GM18517 (cell line): ENCODE results near the gene RAI1.
"Not testable (repeated sequence)": the region's sequence is repeated elsewhere in the genome, so short reads cannot be mapped to it uniquely, and the experiment has no call there.

Source experiments
- ATAC-seq: cut with Tn5 transposase; IDR thresholded peaks from one replicate; pipeline ENCODE4 v1.9.1; 2021; ENCODE audit warnings: mild to moderate bottlenecking, moderate library complexity; ENCODE audit not compliant: unreplicated experiment

Gene RAI1

GRCh38 chr17:17795946-17796786 is 114.9 kb downstream of the RAI1 start:
- ATAC-seq = no peak

DNA sequence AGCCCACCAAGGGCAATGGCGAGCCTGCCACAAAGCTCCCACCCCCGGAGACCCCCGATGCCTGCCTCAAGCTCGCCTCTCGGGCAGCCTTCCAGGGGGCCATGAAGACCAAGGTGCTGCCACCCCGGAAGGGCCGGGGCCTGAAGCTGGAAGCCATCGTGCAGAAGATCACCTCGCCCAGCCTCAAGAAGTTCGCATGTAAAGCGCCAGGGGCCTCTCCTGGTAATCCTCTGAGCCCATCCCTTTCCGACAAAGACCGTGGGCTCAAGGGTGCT is 115.5 kb downstream of the RAI1 start:
- no peak for ATAC-seq

GRCh38 chr17:17797119-17797809 is 116.0 kb downstream of the RAI1 start:
- ATAC-seq = no peak

DNA sequence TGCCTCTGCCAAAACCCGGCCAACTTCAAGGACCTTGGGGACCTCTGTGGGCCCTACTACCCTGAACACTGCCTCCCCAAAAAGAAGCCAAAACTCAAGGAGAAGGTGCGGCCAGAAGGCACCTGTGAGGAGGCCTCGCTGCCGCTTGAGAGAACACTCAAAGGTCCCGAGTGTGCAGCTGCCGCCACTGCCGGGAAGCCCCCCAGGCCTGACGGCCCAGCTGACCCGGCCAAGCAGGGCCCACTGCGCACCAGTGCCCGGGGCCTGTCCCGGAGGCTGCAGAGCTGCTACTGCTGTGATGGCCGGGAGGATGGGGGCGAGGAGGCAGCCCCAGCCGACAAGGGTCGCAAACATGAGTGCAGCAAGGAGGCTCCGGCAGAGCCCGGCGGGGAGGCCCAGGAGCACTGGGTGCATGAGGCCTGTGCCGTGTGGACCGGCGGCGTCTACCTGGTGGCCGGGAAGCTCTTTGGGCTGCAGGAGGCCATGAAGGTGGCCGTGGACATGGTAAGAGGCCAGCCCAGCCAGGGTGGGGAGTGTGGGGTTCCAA is 116.8 kb downstream of the RAI1 start:
- ATAC-seq = no peak

- no peak for ATAC-seq
These were observed 117.5 kb downstream of the RAI1 start for GRCh38 chr17:17798573-17799255.

- no peak for ATAC-seq
These were observed 119.3 kb downstream of the RAI1 start for GRCh38 chr17:17800504-17801021.

- no peak for ATAC-seq
These were observed 120.7 kb downstream of the RAI1 start for GRCh38 chr17:17801800-17802481.

GRCh38 chr17:17804007-17804406 is 122.7 kb downstream of the RAI1 start:
- ATAC-seq = no peak

GRCh38 chr17:17805575-17805974 is 124.3 kb downstream of the RAI1 start:
- no peak for ATAC-seq

DNA sequence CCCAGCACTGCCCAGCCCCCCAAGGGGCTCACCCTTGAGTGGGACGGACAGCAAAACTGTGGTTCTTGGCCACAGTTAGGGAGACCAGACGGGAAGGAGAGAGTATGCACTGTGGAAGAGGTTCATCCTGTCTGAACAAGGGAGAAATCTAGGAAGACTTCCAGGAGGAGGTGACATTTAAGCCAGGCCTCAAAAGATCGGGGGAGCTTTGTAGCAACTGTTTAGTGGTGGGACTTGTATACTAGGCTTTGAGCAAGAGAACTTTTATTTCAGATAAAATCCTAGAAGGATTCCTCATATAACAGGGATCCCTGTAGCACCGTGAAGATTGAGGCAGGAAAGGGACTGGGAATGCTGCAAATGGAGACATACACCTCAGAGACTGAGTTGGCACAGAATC is 124.8 kb downstream of the RAI1 start:
- no peak for ATAC-seq

DNA sequence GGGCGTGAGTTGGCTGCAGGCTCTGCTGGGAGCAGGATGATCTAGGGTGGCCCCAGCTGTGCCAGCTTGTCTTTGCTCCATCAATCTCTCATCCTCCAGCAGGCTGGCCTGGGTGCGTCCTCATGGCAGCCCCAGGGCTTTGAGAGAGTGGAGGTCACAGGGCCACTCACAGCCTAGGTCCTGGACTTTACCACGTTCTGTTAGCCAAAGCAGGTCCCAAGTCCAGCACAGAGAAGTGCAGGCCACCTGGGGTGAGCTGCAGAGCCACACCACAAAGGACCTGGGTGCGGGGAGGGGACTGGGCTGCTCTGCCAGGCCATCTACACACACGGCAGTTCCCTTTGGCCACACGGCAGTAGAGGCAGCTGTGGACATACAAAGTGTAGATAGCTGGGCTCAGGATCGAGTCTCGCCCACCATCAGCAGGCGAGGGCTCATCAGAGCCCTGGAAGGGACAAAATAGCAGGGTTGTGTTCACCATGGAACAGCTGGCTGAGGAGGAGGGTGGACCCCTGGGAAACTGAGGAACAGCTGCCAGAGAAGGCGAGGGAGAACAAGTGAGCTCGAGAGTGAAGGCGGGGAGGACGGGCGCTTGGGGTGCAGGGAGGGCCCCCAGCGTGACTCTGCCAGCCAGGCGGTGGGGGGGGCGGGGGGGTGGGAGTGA is 125.5 kb downstream of the RAI1 start:
- ATAC-seq = no peak

DNA sequence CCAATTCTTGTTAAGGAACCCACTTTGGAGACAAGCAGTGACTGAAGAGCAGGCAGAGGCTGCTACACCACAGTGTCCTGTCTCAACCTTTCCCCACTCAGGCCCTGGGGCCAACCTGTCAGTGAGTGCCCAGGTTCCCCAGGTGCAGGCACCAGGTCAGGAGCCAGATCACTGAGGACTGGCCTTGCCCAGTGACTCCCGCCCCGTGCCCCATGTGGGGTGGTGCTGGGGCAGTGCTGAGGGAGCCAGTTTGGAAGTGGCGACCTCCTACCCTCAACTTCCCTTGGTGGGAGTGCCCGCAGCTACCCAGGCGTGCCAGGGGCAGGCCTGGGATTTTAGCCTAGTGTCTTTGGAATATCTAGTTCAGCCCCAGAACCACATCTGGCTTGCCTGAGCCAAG is 126.2 kb downstream of the RAI1 start:
- no peak for ATAC-seq

- not testable (repeated sequence) for ATAC-seq
These were observed 126.9 kb downstream of the RAI1 start for GRCh38 chr17:17808200-17808599.

DNA sequence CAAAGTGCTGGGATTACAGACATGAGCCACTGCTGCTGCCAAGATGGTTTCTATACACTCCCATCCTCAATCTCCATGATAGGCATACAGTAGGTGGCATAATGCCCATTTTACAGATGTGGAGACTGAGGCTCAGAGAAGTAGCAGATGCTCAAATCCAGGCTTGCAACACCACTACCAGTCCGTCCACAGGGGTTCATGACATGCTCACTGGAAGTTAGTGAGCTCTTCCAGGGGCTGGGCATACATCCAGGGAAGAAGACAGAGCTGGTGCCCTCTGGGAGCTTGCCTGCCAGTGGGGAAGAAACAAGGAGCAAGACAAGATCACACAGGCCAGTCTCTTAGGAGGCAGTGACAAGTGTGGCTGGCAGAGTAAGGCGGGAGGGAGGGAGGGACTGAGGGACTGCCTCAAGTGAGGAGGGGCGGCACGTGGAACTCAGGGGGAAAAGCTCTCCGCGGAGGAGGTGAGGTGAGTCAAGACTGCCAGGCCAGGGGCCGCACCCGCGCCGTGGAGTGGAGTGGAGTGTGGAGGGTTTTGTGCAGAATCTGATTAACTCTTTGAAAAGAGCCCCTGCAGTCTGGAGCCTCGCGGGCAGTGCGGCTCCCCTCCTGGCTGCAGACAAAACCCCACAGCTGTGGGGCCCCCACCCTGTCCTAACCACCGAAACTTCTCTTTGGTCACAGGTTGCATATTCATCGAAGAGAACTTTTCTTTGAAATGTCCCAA is 127.6 kb downstream of the RAI1 start:
- ATAC-seq = no peak

DNA sequence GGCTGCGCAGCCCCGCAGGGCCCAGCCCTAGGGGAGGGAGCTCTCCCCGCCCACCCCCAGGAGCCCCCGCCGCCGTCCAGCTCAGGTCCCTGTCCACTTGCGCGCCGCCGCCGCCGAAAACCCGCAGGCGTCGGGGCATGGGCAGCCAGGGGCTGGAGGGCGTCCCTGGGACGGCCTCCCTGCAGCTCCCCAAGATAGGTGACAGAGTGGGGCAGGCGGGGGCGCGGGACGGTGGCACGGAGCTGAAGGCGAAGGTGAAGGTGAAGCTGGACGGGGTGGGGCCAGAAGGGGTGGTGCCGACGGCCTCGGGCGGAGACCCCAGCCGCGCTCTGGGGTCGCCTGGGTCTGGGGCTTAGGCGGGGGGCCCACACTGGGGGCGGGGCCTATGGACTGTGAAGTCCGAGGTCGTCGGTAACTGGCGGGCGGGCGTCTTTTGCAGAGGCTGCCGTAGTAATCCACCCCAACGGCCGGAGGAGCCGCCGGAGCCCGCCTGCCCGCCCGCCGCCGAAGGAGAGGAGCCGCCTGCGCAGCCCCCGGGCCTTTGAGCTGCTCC is 128.3 kb downstream of the RAI1 start:
- no peak for ATAC-seq

- ATAC-seq = no peak
These were observed 129.0 kb downstream of the RAI1 start for GRCh38 chr17:17810084-17810894.

- ATAC-seq = no peak
These were observed 129.6 kb downstream of the RAI1 start for GRCh38 chr17:17810895-17811248.

GRCh38 chr17:17811381-17812210 is 130.3 kb downstream of the RAI1 start:
- ATAC-seq = no peak
